GM21717 (cell line): ENCODE measurements around the gene DGKI.

ENCODE experiments used
- ATAC-seq: cut with Tn5 transposase; IDR thresholded peaks from one replicate; pipeline ENCODE4 v1.9.1; 2021; ENCODE audit warnings: mild to moderate bottlenecking, moderate library complexity; ENCODE audit not compliant: unreplicated experiment

Gene DGKI

GRCh38 chr7:137443616-137444015, 403.2 kb downstream of the DGKI start:
- no peak for ATAC-seq

DNA sequence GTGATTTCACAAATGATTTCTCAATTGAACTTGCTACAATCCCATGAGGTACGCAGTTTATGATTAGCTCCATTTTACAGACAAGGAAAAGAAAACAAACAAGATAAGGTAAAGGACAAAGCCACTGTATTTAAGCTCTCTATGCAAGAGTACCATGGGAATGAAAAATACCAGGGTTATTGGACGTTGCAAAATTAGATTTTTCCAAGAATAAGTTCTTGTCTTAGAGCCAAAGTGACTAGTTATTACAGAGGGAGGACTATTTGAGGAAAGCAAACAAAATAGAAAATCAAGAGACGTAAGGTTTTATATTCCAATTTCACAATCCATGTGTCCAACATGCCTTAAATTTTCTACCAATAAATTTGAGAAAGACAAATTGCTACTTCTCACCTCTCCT, 405.3 kb downstream of the DGKI start:
- no peak for ATAC-seq

DNA sequence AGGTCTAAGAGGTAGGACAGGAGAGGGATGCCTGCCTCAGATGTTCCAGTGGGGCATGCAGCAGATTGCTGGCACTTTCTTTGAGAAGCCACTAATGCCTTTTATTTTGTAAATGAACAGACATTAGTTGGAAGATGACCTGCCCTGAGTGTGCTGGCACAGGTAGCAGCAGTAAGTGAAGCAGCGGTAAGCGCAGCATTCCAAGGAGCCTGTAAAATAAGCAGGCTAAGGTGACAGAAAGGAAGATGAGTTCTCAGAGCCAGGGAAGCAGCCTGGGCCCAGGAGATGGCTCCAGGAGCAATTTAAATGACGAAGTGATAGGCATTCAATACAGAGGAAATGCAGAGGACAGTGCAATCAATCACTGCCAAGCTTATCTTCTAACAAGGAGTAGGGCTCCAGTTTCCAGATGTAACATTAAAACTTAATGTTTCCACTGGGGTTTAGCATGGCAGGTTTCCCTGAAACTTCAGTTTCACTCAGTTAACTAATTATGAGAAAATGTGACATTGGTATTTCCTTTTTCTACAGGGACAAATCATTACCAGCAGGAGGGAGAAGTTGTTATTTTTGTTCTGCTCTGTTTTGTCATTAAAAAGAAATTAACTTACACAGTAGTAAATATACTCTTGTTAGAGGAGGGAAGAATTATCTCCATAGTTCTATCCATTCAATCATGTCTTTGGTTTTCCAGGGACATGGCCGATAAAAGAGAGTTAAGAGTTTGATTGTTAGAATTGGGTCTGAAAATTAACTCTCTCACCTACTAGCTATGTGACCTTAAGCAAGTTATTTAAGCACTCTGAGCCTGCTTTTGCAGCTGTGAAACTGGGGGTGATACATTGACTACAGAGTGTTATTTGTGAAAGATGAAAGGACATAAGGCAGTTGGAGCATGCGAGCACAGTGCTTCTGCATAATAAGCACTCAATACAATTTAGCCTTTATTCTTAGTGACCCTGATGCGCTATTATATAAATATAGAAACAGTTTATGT, 406.6 kb downstream of the DGKI start:
- ATAC-seq, result no peak

DNA sequence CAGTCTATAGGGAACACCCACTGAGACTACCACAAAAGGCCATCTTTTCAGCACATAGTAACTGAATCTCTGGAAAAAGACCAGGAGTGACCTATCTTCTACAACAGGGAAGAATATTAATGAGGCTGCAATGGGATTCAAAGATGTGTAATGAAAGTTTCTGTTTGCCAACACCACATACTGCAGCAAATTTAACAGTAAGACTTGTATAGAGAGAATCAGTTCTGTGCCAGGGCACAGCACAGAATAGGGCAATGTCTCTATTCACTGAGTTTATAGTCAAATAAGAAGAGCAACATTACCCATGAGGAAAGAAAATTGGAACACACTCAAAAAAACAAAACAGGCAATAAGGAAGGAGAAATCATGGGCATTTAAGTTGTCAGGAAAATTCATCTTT, 411.8 kb downstream of the DGKI start:
- ATAC-seq, result no peak

DNA sequence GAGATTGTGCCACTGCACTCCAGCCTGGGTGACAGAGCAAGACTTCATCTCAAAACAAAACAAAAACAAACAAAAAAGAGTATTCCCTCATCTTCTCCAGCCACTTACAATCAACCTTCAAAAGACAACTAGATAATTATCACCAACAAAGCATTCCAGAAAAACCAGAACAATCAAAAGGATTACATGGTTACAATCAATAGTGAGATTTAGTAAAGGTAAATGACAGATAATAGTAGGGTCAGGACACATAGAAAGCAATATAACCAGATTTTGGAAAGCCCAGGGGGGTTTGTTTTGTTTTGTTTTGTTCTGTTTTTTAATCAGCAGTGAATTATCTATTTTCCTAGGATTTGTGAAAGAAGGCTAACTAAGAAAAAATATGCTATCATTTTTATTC, 412.2 kb downstream of the DGKI start:
- ATAC-seq, result no peak

DNA sequence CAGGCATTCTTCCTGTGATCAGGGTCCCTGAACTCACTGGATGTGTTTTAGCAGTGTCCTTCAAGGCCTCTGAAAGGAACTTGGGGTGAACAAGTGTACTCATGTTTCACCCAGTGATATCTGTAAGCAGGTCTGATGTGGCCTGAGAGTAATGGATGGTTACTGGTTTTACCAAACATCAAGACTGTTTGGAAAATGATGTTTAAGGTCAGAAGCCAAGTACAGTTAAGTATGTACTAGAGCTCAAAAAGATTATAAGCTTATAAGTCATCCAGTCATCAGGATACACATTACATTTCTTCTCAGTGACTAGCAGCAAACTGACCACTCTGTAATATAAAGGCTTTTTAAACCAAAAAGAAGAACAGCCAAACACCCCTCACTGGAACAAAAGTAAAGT, 423.5 kb downstream of the DGKI start:
- no peak for ATAC-seq

GRCh38 chr7:137421366-137421765, 425.4 kb downstream of the DGKI start:
- ATAC-seq, result no peak

DNA sequence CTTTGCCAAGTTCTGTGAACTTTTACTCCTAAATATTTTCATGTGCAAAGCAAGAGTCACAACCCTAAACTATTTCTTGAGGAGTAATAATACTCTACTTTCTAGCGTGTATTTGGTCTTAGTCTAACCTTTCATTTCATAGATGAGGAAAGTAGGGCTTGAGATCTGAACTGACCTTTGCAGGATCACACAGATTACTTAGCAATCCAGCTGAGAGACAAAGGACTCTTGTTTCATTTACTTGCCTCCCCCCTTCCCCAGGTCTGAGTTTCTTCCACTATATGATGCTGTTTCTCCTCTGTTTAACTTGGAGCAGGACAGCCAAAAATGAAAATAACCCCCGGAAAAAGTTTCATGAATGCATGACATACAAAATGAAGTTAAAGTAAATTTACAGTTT, 427.9 kb downstream of the DGKI start:
- no peak for ATAC-seq

GRCh38 chr7:137417464-137417863, 429.3 kb downstream of the DGKI start:
- no peak for ATAC-seq

- no peak for ATAC-seq
Observed at GRCh38 chr7:137413901-137414300, 432.9 kb downstream of the DGKI start.

- no peak for ATAC-seq
Observed at GRCh38 chr7:137411446-137411845, 435.3 kb downstream of the DGKI start.

DNA sequence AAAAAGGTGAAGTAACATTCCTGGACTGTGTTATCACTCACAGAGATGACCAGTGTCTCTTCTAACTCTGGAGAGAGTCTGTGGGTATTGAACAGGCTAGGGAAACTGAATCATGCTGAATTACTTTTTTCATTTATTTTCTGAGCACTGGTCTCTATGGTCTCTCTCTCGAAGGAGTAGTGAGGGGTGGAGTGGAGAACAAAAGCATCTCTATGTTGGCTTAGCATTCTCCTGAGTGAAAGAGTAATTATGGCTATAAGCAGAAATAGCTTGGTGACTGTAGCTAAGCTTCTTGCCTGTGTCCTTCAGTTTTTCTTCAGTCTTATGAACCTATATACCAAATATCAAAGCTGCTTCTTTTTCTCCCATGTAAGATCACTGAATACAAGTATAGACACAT, 438.6 kb downstream of the DGKI start:
- ATAC-seq, result no peak

GRCh38 chr7:137407078-137407477, 439.7 kb downstream of the DGKI start:
- ATAC-seq, result no peak

GRCh38 chr7:137404660-137405317, 442.0 kb downstream of the DGKI start:
- ATAC-seq, result no peak

DNA sequence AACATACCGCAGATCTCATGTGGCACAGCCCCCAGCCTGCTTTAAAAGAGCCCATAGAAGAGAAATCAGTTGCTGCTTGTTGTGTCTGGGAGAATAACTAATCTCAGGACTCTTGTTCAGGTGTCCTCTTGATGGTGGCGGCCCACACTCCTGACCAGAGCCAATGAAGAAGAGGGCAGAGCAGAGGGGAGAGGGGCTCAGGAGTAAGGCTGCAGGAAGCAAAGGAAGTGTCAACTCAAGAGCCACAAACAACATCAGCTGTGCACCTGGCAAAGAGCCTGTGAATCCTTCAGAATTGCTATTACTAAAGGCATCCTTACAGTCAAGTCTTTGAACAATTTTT, 443.4 kb downstream of the DGKI start:
- no peak for ATAC-seq

- no peak for ATAC-seq
Observed at GRCh38 chr7:137402536-137403352, 444.0 kb downstream of the DGKI start.

GRCh38 chr7:137399827-137400823, 446.6 kb downstream of the DGKI start:
- ATAC-seq, result no peak

- no peak for ATAC-seq
Observed at GRCh38 chr7:137396051-137396450, 450.7 kb downstream of the DGKI start.

GRCh38 chr7:137395420-137395819, 451.4 kb downstream of the DGKI start:
- no peak for ATAC-seq

- ATAC-seq, result no peak
Observed at GRCh38 chr7:137393570-137393969, 453.2 kb downstream of the DGKI start.
